Right renal pelvis (tissue), 4 donors: Measurements from ENCODE around the gene CARF. TPM values are rescaled to one million over a fixed set of nuclear protein-coding genes. Genes with fewer than 3 reads are reported as not detected.

ENCODE experiments used
- DNase-seq, 4 donors: peaks; one replicate each; pipeline ENCODE4 v3.0.0-alpha.2; 2013; ENCODE audit warnings: low read depth in 4 of 4, low spot score in 3 of 4, missing footprints in 1 of 4
- polyA plus RNA-seq, 4 donors: library from polyadenylated mRNA; unstranded; fragments of 120-200 nt; gene quantifications; one replicate each; pipeline ENCODE4 v1.2.1, GENCODE V29; 2013; ENCODE audit not compliant: insufficient read length in 4 of 4

The CARF gene
- polyA plus RNA-seq, 4 donors = 10.4 to 17.8 (median 16.9) TPM

DNA sequence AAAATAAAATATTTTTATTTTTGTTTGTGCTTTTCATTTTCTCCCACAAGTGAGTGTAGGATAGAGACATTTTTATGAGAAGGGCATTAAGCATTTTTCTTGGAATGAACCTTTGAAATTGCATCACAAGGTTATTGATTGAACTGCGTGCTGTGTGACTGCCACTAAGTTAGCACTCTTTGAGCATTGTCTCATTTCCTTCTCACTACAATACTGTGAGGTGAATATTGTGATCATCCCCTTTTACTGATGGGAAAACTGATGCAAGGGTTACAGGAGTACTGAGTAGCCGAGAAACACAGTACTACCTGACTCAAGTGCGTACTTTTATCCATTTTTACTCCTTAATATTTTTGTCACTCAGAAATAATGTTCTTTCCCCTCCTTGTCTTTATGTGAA is 104.6 kb downstream of the CARF start:
- no peak for DNase-seq

DNA sequence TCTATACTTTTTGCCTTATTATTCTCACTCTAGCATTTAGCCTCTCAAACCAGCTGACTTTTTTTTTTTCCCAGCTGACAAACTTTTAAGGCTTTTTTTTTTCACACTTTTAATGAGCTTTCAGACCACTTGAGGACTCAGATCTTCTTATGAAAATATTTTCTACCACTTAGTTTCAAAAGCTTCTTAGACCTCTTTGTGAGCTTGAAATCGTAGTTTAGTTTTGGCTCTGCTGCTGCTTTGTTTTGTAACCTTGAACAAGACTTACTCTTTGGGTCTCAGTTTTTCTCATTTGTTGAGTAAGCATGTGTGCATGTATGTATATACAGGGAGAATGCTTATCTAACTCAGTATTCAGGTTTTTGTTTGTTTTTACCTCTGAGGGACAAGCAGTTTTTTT is 106.1 kb downstream of the CARF start:
- no peak for DNase-seq

DNA sequence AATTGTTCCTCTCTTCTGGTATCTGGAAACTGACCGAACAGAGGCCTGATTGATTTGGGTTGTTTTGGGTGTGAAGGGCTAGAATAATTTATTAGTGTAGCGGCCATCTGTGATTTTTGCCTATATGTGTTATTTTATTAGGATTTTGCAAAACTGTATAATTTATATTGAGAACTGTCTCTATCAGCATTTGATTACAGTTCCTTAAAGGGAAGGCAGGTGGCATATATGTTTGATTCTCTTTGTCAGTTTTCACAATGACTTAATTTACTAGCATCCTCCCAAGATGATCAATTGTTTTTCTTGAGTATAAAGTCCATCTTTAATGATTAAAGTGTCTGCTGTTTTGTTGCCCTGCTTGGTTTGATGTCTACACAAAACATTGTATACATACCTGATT is 107.1 kb downstream of the CARF start:
- DNase-seq = no peak

DNA sequence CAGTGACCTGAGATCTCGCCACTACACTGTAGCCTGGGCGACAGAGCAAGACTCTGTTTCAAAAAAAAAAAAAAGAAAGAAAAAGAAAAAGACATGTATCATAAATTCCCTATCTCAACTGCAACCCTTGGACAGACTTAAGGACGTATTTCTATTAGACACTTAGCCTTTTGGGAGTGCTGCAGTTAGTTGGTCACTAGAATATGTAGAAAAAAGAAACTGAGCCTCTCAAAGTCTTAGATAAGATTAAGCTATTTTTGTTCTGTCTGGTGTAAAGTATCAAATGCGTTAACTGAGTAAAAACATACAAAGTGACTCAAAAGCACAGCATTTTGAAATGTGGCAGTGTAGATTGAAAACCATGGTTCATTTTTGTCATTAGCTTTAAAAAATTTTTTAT is 109.9 kb downstream of the CARF start:
- no peak for DNase-seq

DNA sequence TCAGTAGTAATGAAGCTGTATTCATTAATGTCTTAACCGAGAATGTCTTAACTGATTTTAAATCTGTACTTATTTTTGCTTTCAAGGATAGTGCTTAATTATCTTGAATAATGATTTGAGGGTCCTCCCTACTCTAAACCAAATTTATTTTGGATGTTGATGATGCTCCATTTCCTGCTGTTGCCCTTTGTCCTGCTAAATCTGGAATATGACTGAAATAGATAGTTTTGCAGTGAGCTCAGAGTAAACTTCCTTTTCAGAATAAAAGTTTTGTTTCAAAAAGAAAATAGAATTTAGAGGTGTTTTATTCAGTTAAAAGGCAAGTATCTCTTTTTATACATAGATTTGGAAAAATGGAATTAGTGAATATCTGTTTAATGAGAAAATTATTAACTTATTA is 110.7 kb downstream of the CARF start:
- no peak for DNase-seq

DNA sequence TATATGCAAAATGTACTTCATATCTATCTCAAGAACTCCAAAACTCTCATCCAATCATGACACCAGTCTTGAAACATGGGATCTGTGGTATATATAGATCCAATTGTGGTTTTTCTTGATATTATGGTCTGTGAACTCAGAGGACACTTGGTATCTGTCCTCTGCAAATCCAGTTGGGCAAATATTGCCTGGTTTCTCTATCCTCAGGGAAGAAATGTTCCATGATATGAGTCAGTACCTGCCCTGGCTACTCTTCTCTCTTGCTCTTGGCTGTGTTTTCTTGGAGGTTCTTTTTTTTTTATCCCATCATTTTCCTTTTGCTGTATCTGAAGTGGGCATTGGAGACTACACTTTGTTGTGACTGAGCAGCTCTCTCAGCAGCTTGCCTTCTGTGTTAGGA is 113.5 kb downstream of the CARF start:
- no peak for DNase-seq

DNA sequence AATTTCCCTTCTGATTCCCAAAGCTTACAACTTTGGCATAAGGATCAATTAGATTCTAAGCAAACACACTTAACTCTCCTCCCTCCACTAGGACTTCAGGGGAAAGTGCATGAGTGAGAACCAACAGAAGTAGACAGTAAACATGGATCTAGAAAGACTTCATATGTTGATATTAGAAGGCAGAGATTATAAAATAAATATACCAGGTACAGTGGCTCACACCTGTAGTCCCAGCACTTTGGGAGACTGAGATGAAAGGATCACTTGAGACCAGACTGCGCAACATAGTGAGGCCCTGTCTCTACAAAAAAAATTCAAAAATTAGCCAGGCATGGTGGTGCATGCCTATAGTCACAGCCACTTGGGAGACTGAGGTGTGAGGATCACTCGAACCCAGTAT is 118.5 kb downstream of the CARF start:
- DNase-seq = no peak

DNA sequence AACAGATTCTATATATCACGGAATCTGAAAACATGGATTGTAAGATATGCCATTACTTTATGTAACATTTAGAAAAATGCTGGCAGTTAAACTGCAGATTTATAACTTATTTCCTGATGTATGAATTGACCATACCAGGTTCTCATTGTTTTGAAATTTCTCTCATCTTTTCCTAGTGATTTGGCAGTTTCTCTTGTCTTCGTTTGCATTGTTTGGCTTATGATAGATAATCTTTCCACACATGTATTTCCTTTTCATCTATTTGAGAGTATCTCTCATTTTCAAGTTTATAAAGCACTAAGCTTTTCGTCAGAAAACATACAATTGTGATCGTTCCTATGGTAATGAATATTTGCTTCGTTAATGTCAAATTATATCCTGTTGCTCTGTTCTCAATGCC is 118.9 kb downstream of the CARF start:
- DNase-seq = no peak

DNA sequence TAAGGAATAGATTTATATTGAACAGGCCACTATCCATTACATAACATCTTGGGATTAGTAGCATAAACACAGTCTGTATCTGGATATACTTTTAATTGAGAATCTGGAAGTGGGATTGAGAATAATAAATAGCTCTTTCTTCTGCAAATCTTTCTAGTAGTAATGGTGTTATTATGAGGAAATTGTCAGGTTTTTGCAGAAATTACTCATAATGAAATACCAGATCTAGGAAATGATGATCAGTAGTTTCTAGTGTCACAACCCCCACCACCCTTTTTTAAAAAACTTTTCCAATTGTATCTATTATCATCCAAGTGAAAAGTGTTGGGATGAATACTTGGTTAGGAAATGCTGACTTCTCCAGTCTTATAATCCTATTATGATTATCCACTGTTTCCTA is 121.3 kb downstream of the CARF start:
- no peak for DNase-seq

DNA sequence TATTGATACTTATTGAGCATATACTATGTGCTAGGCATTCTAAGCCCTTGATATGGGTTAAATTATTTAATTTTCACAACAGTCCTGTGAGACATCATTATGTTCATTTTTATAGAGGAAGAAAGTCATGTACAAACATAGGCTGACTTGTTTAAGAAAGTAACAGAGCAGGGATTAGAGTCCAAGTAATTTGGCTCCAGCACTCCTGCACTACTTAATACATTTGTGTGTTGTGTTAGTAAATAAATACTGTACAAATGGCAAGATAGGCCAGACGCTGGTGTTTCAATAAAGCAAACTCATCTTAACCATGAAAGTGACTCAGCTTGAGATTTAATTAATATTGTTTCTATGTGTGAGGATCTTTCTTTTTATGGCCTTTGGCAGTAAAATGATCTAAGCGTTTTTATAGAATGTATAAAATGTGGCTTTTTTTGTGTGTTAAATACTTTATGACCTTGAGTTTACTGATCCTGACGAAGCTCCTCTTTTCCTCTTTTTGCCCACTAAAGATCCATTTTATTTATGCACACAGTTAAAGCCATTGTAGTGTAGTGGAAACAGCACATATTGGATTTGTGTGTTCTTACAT is 123.9 kb downstream of the CARF start:
- no peak for DNase-seq

Other genes starting within 250 kb of the CARF start
- 10 to 100 TPM; 12.3 to 15.8 (median 15.1) TPM for gene ICA1L, start 40.5 kb upstream of the CARF start, polyA plus RNA-seq
- gene WDR12, start 602 bp upstream of the CARF start, polyA plus RNA-seq = 100 to 1,000 TPM; 107 to 125 (median 111) TPM
- gene NBEAL1, start 102.6 kb downstream of the CARF start, polyA plus RNA-seq = 10 to 100 TPM; 10.5 to 16.5 (median 13.0) TPM